Large intestine (tissue), 3 donors: Measurements from ENCODE around the gene COPZ2. TPM values are rescaled to one million over a fixed set of nuclear protein-coding genes. Genes with fewer than 3 reads are reported as not detected.

Experiments used
- DNase-seq, 2 donors: peaks; one replicate each; pipeline versions ENCODE4 v3.0.0 to v3.0.0-alpha.2; 2013
- H3K27ac ChIP-seq: one replicate; pipeline ENCODE4 v1.5.1; 2013; ENCODE audit warnings: low read length
- H3K27me3 ChIP-seq: 2 replicates; pipeline ENCODE4 v1.6.1; 2013; ENCODE audit warnings: low read length; ENCODE audit not compliant: control insufficient read depth, insufficient read depth
- H3K36me3 ChIP-seq: 2 replicates; pipeline ENCODE4 v1.6.1; 2013; ENCODE audit warnings: low read length; ENCODE audit not compliant: control insufficient read depth, insufficient read depth
- H3K4me1 ChIP-seq: one replicate; pipeline ENCODE4 v1.6.1; 2013; ENCODE audit warnings: low read length; ENCODE audit not compliant: control insufficient read depth, insufficient read depth
- H3K4me3 ChIP-seq: one replicate; pipeline ENCODE4 v1.5.1; 2013; ENCODE audit warnings: low read length
- H3K9me3 ChIP-seq: one replicate; pipeline ENCODE4 v1.6.1; 2013; ENCODE audit warnings: mild to moderate bottlenecking, low read depth, low read length, moderate library complexity; ENCODE audit not compliant: control insufficient read depth
- WGBS: methylation state at CpG from one replicate; pipeline ENCODE4 v1.1.5; 2013; ENCODE audit warnings: low lambda C conversion rate; ENCODE audit not compliant: insufficient coverage; 5-methylcytosine and 5-hydroxymethylcytosine counted together
- polyA plus RNA-seq: library from polyadenylated mRNA; unstranded; fragments of 120-200 nt; gene quantifications from one replicate; pipeline ENCODE4 v1.2.1, GENCODE V29; 2013

COPZ2 gene
- polyA plus RNA-seq, 1 donor = 13.2 TPM

- Histone ChIP-seq H3K4me3 (no peak overlapping the region), H3K4me1 (peaks cover 35% of the 10 kb centered on the region), H3K9me3 (no peaks in the 10 kb centered on the region), H3K27me3 (no peaks in the 10 kb centered on the region), H3K27ac (no peak overlapping the region), H3K36me3 (peaks cover 85% of the 10 kb centered on the region)
- no CpG with 5 or more reads among the region's 2 CpGs for WGBS
- no peak for DNase-seq
Measured at GRCh38 chr17:48056879-48057278, 19.3 kb upstream of the COPZ2 start.

- Histone ChIP-seq H3K9me3 (no peaks in the 10 kb centered on the region), H3K36me3 (peaks cover 85% of the 10 kb centered on the region), H3K27ac (no peak overlapping the region), H3K4me1 (peaks cover 41% of the 10 kb centered on the region), H3K27me3 (no peaks in the 10 kb centered on the region), H3K4me3 (no peak overlapping the region)
- WGBS = no CpG with 5 or more reads among the region's 10 CpGs
- no peak for DNase-seq
Measured at GRCh38 chr17:48056246-48056745, 18.7 kb upstream of the COPZ2 start.

- peaks cover 88% of the 10 kb centered on the region for H3K36me3 ChIP-seq
- H3K27me3 ChIP-seq = no peaks in the 10 kb centered on the region
- no peak overlapping the region for H3K4me3 ChIP-seq
- no peaks in the 10 kb centered on the region for H3K9me3 ChIP-seq
- H3K27ac ChIP-seq = no peak overlapping the region
- no CpG with 5 or more reads among the region's 5 CpGs for WGBS
- H3K4me1 ChIP-seq = peaks cover 47% of the 10 kb centered on the region
- no peak for DNase-seq
Measured at GRCh38 chr17:48055531-48056245, 18.1 kb upstream of the COPZ2 start.

GRCh38 chr17:48054238-48055185 lies 16.9 kb upstream of the COPZ2 start:
- Histone ChIP-seq H3K36me3 (peaks cover 80% of the 10 kb centered on the region), H3K4me1 (peaks cover 58% of the 10 kb centered on the region), H3K9me3 (no peaks in the 10 kb centered on the region), H3K27me3 (no peaks in the 10 kb centered on the region), H3K27ac (no peak overlapping the region), H3K4me3 (no peak overlapping the region)
- 45% methylated on average over 2 of the region's 34 CpGs for WGBS
- peak; percentile 33 to 58 for DNase-seq

GRCh38 chr17:48053758-48054237 lies 16.2 kb upstream of the COPZ2 start:
- no peak overlapping the region for H3K27ac ChIP-seq
- H3K4me1 ChIP-seq = peaks cover 58% of the 10 kb centered on the region
- no peak for DNase-seq
- no peaks in the 10 kb centered on the region for H3K27me3 ChIP-seq
- WGBS = no CpG with 5 or more reads among the region's 6 CpGs
- H3K4me3 ChIP-seq = no peak overlapping the region
- no peaks in the 10 kb centered on the region for H3K9me3 ChIP-seq
- H3K36me3 ChIP-seq = peaks cover 73% of the 10 kb centered on the region

- H3K27ac ChIP-seq = no peak overlapping the region
- WGBS = no CpG with 5 or more reads among the region's 5 CpGs
- peaks cover 58% of the 10 kb centered on the region for H3K4me1 ChIP-seq
- H3K9me3 ChIP-seq = no peaks in the 10 kb centered on the region
- peak in 1 of 2 donors; percentile 28 for DNase-seq
- no peaks in the 10 kb centered on the region for H3K27me3 ChIP-seq
- H3K4me3 ChIP-seq = no peak overlapping the region
- H3K36me3 ChIP-seq = peaks cover 67% of the 10 kb centered on the region
Measured at GRCh38 chr17:48052956-48053757, 15.6 kb upstream of the COPZ2 start.

- Histone ChIP-seq H3K27me3 (no peaks in the 10 kb centered on the region), H3K36me3 (peaks cover 54% of the 10 kb centered on the region), H3K9me3 (no peaks in the 10 kb centered on the region), H3K4me3 (no peak overlapping the region), H3K27ac (no peak overlapping the region), H3K4me1 (peaks cover 62% of the 10 kb centered on the region)
- DNase-seq = peak; percentile 30 to 49
- WGBS = no CpG with 5 or more reads among the region's 5 CpGs
Measured at GRCh38 chr17:48051706-48052486, 14.3 kb upstream of the COPZ2 start.

GRCh38 chr17:48051283-48051682 lies 13.7 kb upstream of the COPZ2 start:
- Histone ChIP-seq H3K27ac (no peak overlapping the region), H3K4me3 (no peak overlapping the region), H3K36me3 (peaks cover 48% of the 10 kb centered on the region), H3K27me3 (no peaks in the 10 kb centered on the region), H3K9me3 (no peaks in the 10 kb centered on the region), H3K4me1 (peaks cover 67% of the 10 kb centered on the region)
- no CpG with 5 or more reads among the region's 10 CpGs for WGBS
- DNase-seq = no peak

- H3K27me3 ChIP-seq = no peaks in the 10 kb centered on the region
- no peaks in the 10 kb centered on the region for H3K9me3 ChIP-seq
- WGBS = no CpG with 5 or more reads among the region's 53 CpGs
- H3K27ac ChIP-seq = peak overlapping the region; percentile 98
- peaks cover 49% of the 10 kb centered on the region for H3K4me1 ChIP-seq
- peak; percentile 86 to 94 for DNase-seq
- H3K4me3 ChIP-seq = peak overlapping the region; percentile 80
- H3K36me3 ChIP-seq = peaks cover 29% of the 10 kb centered on the region
Measured at GRCh38 chr17:48048384-48049126, 11.0 kb upstream of the COPZ2 start.
